Jurkat, Clone E6-1 (cell line): Measurements from ENCODE around the gene TMEM40.
"Not testable (repeated sequence)": the region's sequence is repeated elsewhere in the genome, so short reads cannot be mapped to it uniquely, and the experiment has no call there.

Source experiments
- DNase-seq: peaks from one replicate; pipeline ENCODE4 v3.0.0-alpha.2; 2011; ENCODE audit warnings: low read depth, low spot score
- H3K4me3 ChIP-seq: 2 replicates; pipeline ENCODE4 v1.5.1; 2011; ENCODE audit warnings: mild to moderate bottlenecking, low read length, control low read depth, moderate library complexity

Gene TMEM40

DNA sequence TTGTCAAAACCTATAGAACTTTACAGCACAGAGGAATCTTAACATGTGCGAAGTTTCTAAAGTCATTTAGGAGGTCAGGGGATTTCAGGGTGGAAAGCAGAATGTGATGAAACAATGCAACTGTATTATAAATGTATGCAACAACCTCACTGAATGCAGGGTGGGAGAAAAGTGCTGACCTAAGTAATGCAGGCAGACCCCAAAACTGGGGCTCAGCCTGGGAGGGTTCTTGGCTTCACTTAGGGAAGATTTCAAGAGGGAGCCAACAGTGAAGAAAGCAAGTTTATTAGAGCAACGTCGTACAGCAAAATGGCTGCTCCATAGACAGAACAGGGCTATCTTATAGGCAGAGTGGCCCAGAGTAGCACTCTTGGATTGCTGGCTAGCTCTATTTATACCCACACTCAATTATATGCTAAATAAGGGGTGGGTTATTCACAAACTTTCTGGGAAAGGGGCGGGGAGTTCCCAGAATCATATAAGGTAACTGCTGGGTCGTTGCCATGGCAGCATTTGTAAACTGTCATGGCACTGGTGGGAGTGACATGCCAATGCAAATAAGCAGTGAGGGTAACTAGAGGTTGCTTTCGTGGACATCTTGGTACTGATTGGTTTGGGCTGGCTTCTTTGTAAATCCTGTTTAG is 23.2 kb upstream of the TMEM40 start:
- H3K4me3 ChIP-seq: no peak overlapping the region
- no peak for DNase-seq

DNA sequence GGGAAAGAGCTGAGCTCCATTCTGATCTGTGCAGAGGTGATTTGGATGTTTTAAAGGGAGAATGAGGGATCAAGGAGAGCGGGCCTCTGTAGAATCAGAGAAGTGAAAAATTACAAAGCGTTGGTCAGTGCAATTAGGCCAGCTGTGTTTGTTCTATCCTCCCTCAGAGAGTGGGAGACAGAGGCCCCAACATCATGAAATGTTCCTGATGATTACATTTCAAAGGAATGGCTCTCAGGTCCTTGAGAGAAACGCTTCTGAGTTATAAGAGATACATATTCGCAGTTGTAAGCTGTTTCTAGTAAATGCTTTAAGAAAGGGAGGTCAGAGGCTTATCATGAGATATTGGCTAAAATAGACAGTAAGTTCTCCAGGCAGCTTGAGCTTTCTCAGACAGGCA is 21.7 kb upstream of the TMEM40 start:
- H3K4me3 ChIP-seq: no peak overlapping the region
- DNase-seq: no peak

DNA sequence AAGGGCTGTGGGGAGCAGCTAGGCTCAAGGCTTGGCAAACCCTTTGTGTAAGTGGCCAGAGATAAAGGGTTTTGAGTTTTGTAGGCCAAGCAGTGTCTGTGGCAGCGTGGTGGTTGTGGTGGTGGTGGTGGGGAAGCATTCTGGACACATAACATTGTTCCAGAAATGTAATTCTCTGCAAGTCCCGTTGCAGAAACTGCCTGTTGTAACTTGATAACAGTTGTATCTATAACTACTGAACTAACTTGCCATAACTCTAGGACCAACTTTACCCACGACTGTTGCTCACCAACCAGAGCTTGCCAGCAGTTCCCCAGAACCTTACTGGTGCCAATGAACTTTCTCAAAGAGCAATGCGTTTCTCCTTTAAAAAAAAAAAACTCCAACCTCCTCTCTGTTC is 18.1 kb upstream of the TMEM40 start:
- DNase-seq: no peak

DNA sequence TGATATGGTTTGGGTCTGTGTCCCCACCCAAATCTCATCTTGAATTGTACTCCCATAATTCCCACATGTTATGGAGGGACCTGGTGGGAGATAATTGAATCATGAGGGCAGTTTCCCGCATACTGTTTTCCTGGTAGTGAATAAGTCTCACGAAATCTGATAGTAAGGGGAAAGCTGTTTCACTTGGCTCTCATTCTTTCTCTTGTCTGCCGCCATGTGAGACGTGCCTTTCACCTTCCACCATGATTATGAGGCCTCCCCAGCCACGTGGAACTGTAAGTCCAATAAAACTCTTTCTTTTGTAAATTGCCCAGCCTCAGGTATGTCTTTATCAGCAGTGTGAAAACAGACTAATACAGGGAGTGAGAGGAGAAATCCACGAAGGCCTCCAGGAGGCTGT is 16.9 kb upstream of the TMEM40 start:
- not testable (repeated sequence) for DNase-seq, H3K4me3 ChIP-seq

More for the DNA sequence above, 18.1 kb upstream of the TMEM40 start:
- H3K4me3 ChIP-seq: no peak overlapping the region

DNA sequence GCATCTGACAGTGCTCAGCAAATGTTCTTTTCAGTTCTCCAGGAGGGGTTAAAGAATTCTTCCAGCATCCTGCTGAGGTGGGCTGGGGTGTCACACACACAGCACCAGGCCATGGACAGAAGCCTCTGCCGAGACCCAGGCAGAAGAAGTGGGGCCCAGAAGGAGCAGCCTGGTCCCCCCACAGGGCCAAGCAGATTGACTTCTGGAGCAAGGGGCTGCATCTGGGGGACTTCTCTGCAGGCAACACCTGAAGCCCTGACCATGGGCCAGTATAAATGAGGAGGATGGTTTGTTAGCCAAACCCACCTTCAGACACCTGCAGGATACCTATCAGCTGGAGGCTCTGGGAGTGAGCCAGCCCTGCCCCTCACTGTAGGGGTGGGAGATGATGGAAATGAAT is 16.2 kb upstream of the TMEM40 start:
- no peak overlapping the region for H3K4me3 ChIP-seq
- no peak for DNase-seq

DNA sequence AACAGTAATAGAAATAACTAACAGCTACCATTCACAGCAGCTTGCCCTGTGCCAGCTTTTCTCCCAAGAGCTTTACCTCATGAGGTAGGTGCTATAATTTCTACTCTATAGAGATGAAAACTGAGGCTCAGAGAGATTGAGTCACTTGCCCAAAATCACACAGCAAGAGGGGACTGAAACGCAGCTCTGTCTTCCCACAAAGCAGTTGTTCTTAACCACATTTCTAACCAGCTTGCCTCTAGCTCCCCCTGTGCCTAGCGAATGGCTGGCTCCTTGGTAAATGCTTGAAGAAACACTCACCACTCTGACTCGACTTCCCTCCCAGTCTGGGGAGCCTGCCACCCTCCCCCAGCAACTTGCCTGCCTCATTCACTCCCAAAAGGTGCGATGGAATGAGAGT is 15.6 kb upstream of the TMEM40 start:
- H3K4me3 ChIP-seq: no peak overlapping the region

DNA sequence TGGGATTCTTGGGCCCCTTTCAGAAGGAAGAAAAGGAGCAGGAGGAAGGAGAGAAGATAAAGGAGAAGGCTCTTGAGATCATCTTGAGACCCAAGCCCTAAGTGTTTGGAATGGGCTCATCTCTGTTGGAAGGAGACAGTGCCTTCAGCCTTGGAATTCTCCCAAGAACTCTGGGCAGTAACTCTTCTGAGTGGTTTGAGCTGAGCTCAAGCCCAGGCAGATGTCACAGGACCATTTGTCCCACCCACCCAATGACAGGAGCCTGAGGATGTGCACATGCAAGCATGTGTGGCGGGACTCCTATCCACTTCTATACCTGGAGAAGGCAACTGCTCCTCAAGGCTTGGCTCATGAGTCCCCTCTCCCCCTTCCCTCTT is 14.6 kb upstream of the TMEM40 start:
- no peak for DNase-seq
- H3K4me3 ChIP-seq: no peak overlapping the region

More for the DNA sequence above, 15.6 kb upstream of the TMEM40 start:
- DNase-seq: peak; percentile 27

DNA sequence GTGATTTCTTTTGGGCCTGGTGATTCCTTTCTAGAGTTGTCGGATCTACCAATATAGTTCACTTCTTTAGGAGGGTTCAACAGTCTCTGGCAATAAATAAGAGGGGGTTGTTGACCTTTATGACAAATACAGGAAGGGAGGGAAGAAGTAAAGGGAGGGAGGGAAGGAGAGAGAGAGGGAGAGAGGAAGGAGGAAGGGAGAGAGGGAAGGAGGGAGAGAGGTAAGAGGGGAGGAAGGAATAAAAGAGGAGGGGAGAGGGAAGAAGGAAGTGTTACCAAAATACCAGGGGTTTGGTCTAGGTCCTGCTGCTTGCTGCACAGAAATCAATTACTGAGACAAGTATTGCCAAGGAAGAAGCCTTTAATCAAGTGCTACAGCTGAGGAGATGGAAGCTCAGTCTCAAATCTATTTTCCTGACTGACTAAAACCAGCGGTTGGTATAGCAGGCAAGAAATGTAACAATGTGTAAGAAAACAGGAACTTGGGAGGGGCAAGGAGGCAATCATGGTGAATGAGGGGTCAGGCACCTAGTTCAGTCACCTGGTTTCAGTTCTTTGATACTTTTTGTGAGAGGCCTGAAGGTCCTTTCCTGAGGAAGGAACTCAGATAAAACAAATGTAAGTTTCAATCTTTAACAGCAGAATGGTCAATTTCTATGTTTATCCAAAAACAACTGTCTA is 14.1 kb upstream of the TMEM40 start:
- no peak overlapping the region for H3K4me3 ChIP-seq
- no peak for DNase-seq

DNA sequence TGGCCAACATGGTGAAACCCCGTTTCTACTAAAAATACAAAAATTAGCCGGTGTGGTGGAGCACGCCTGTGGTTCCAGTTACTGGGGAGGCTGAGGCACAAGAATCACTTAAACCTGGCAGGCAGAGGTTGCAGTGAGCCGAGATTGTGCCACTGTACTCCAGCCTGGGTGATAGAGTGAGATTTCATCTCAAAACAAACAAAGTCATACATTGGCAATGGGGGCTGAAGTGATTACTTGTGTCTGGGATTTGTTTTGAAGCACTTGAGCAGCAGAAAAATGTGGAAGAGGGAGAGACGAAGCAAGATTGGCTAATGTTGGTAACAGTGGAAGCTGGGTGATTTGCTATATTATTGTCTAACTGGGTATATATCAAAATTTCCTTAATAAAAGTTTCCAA is 13.4 kb upstream of the TMEM40 start:
- DNase-seq: no peak
- H3K4me3 ChIP-seq: no peak overlapping the region

DNA sequence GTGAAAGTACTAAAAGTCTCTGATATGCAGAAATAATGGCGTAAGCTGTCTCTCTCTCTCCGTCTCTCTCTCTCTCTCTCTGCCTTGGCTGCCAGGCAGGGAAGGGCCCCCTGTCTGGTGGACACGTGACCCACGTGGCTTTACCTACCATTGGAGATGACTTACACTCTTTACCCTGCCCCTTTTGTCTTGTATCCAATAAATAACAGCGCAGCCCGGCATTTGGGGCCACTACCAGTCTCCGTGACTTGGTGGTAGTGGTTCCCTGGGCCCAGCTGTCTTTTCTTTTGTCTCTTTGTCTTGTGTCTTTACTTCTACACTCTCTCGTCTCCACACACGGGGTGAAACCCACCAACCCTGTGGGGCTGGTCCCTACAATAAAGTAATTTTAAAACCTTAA is 12.2 kb upstream of the TMEM40 start:
- no peak for DNase-seq
- H3K4me3 ChIP-seq: no peak overlapping the region

DNA sequence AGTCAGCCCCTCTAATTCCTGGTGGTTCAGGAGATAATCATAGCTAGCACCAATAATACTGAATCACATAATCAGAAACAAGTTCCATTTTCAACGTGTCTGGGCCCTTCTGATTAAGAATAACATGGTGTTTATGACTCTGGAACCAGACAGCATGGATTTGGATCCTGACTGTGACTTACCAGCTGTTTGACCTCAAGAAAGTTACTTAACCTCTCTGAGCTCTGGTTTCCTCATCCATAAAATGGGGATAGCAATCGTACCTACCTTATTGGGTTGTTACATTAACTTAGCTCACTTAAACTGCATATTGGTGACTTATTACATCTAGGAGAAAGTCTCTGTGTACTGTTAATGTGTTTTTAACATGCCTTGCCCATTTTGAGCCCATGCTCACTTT is 10.7 kb upstream of the TMEM40 start:
- DNase-seq: no peak
- no peak overlapping the region for H3K4me3 ChIP-seq

DNA sequence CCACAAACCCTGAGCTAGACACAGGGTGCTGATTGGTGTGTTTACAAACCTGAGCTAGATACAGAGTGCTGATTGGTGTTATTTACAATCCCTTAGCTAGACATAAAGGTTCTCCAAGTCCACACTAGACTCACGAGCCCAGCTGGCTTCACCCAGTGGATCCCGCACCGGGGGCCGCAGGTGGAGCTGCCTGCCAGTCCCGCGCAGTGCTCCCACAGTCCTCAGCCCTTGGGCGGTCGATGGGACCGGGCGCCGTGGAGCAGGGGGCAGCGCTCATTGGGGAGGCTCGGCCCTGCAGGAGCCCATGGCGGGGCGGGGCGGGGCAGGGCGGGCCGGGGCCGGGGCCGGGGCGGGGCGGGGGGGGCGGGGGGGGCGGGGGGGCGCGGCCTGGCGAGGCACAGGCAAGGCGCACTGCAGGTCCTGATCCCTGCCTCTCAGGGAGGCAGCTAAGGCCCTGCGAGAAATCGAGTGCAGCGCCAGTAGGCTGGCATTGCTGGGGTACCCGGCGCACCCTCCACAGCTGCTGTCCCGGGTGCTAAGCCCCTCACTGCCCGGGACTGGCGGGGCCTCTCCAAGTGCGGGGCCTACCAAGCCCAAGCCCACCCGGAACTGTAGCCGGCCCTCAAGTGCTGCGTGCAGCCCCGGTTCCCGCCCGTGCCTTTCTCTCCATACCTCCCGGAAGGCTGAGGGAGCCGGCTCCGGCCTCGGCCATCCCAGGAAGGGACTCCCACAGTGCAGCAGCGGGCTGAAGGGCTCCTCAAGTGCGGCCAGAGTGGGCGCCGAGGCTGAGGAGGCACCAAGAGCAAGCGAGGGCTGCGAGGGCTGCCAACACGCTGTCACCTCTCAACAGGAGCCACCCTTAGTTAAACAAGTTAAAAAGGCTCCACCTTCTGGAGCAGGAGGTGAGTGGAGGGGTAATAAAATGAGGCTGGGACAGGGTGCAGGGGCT is 9.8 kb upstream of the TMEM40 start:
- DNase-seq: no peak
- H3K4me3 ChIP-seq: no peak overlapping the region

DNA sequence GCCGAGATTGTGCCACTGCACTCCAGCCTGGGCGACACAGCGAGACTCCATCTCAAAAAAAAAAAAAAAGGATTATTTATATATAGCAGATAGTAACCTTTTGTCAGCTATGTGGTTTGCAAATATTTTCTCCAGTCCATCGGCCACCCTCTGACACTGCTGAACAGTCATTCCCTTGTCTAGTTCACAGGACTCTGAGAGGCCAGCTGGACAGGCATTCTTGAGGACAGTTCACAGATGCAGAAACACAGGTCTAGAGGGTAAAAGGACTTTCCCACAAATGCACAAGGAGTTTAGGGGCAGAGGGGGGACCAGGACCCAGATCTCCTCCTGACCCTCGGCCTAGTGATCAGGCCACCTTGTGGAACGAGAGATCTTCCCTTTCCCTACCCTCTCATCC is 7.5 kb upstream of the TMEM40 start:
- H3K4me3 ChIP-seq: no peak overlapping the region
- no peak for DNase-seq

DNA sequence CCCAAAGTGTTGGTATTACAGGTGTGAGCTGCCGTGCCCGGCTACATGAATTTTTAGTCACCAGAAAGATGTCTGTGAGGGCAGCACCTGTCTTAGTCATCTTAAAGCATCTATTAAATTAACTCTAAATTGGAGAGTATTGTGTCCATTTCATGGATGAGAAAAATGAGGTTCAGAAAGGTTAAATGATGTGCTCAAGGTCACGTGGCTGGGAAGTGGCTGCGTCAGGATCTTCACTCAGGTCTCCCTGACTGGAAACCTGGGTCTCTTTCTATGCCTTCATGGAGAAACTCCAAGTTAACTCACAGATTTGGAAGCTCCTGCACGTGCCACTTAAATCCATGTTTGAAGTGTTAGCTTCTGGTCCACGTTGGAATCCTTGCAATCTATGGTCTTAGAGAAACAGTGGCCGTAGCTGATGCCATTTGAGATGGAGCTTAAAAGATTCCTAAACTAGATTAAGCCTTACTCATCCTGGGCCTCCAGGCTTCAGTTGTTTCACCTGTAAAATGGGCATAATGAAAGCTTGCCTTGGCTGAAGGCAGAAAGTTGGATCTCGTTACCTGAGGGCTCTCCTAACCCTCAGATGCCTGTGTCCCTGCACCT is 5.2 kb upstream of the TMEM40 start:
- DNase-seq: no peak
- H3K4me3 ChIP-seq: no peak overlapping the region

DNA sequence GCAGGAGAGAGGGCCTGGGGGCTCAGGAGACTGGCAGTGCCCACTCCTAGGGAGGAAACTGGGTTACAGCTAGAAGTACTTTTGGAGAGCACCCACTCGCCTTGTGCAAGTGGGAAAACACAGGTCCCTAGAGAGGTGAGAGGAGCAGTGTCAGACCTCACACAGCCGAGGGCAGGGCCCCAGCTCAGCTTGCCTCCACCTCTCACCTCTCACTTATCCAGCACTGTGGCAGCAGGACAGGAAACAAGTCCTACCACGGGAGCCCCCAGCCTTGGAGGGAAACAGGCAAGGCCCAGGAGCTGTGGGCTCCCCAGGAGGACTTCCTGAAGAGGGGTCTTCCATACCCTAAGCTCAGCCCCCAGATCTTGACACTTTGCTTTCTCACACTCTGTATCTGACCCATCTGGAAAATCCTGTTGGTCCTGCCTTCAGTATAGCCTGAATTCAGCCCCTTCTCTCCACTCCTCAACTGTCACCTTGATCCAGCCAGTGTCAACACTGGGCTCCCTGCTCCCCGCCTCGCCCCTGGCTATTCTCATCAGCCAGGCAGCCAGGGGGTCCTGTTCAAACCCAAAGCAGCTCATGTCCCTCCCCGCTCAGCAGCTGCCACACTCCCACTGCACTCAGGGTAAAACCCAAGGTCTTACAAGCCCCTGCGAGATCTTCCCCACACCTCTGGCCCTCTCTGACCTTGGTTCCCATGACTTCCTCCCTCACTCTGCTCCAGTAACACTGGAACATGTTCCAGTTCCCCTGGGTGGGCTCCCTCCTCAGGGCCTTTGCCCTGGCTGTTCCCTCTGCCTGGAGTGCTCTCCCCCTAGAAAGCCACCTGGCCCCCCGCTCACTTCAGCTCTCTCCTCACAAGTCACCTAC is 870 bp upstream of the TMEM40 start:
- H3K4me3 ChIP-seq: no peak overlapping the region
- DNase-seq: no peak

DNA sequence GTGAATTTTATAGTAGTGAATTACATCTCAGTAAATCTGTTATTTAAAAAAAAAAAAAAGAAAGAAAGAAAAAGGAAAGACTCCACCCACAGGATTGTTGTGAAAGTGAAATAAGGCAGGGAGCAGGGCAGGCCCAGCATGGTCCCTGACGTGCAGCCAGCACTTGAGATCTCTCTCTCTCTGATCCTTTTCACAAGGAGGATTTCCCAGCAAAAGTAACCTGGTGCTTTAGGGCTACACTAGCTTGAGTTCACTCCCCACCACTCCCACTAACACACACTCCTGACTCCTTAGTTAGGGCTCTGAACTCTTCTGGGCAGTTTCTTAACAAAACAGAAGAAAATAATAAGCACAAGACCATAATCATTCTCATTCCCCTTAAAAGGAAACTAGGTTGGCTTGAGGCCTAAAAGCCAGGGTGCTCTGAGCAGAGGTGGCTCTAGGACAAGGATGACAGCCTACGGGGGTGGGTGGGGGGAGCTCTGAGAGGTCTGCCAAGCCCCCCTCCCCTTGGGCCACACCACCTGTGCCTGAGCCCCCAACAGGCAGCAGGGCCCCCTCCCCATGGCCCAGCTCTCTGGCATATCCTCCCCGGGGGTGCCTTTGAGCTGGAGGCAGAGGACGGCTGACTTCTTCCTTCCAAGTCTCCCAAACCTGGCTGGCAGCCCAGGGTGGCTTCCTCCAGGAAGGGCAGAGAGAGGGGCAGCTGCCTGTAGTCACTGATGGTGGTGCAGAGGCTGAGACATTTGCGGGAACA is 856 bp downstream of the TMEM40 start:
- no peak overlapping the region for H3K4me3 ChIP-seq
- no peak for DNase-seq

DNA sequence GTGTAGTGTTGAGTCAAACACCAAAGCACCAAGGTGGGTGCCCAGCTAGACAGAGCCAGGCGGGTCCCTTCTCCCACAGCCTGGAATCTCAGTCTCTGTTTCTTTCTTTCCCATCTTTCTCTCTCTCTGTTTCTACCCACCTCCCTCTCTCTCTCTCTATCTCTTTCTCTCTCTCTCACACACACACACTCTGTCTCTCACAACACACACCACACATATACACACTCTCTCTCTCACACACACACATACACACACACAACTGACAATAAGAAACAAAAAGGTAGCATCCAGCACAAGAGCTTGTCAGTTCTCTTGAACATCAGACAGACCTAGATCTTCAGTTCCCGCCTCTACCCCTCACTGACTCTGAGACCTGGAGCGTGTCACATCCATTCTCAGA is 2.4 kb downstream of the TMEM40 start:
- H3K4me3 ChIP-seq: no peak overlapping the region
- DNase-seq: no peak

DNA sequence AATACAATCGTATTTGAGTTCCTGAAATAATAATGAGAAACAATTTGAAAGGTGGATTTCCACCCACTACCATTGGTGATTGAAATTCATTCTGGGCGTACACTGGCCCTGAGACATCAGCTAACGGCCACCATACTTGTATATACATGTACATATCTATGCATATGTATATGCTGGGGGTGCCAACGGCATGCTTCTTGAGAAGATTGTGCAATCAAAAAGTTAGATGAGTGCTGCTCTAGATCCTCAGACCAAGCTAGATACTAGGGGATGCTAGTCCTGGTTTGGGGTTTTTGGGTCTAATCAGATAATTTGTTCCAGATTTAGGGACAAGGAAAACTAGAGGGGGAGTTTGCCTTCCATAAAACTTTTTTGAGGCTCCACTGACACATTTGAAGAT is 2.9 kb downstream of the TMEM40 start:
- DNase-seq: no peak

More for the DNA sequence above, 2.9 kb downstream of the TMEM40 start:
- H3K4me3 ChIP-seq: no peak overlapping the region
